Psoas muscle (tissue), 8 donors: ENCODE results near the gene PDIA5. TPM values are rescaled to one million over a fixed set of nuclear protein-coding genes. Genes with fewer than 3 reads are reported as not detected.

Experiments
- ATAC-seq, 4 donors: fragments of 200-7000 bp; cut with Tn5 transposase; one replicate each; pipeline ENCODE4 v1.9.1; 2020; ENCODE audit warnings: moderate library complexity in 3 of 4, mild to moderate bottlenecking in 2 of 4
- DNase-seq, 2 donors: peaks; one replicate each; pipeline ENCODE4 v3.0.0-alpha.2; 2020
- H3K27ac ChIP-seq: fragments of 200-600 bp; one replicate; pipeline ENCODE4 v1.8.0; 2022
- H3K27me3 ChIP-seq, 3 donors: fragments of 200-600 bp in 1 of 3; one replicate each; pipeline versions ENCODE4 v1.6.1 to v1.8.0; 2013 to 2022; ENCODE audit warnings: low read length in 2 of 3, mild to moderate bottlenecking in 2 of 3, moderate library complexity in 1 of 3; ENCODE audit not compliant: insufficient read depth in 3 of 3
- H3K36me3 ChIP-seq, 2 donors: fragments of 200-600 bp in 1 of 2; one replicate each; pipeline versions ENCODE4 v1.6.1 to v1.8.0; 2013 to 2022; ENCODE audit warnings: low read depth in 1 of 2, mild to moderate bottlenecking in 1 of 2, moderate library complexity in 1 of 2; ENCODE audit not compliant: insufficient read depth in 1 of 2
- H3K4me1 ChIP-seq: fragments of 200-600 bp; one replicate; pipeline ENCODE4 v1.8.0; 2022
- H3K4me3 ChIP-seq: fragments of 200-600 bp; one replicate; pipeline ENCODE4 v1.8.0; 2022; ENCODE audit warnings: mild to moderate bottlenecking
- H3K9me3 ChIP-seq: fragments of 200-600 bp; one replicate; pipeline ENCODE4 v1.8.0; 2022
- CTCF ChIP-seq: fragments of 200-600 bp; IDR thresholded peaks from one replicate; pipeline ENCODE4 v1.8.0; 2022; ENCODE audit warnings: antibody characterized with exemption
- WGBS, 3 donors: extraction: QIAGEN DNeasy Blood & Tissue Kit; methylation state at CpG; one replicate each; pipeline versions ENCODE4 v1.1.6 to v1.1.7; 2013; 5-methylcytosine and 5-hydroxymethylcytosine counted together
- intact Hi-C, 2 donors: fragments of 100-400 bp; cut with DNase I; formaldehyde crosslinking; loops; one replicate each; pipeline versions ENCODE4 v1.11.0 to v1.14.2; 2022
- polyA plus RNA-seq, 3 donors: library from polyadenylated mRNA; stranded (reverse); fragments of 200-250 nt; gene quantifications; one replicate each; pipeline ENCODE4 v1.2.3, GENCODE V29; 2013
- total RNA-seq, 4 donors: library from RNA; stranded (reverse); fragmentation: NEBNext Ultra II Directional in 2 of 4; extraction: Animal tissue kit (Norgen Biotek cat#: 25700) in 2 of 4; gene quantifications; one replicate each; pipeline versions ENCODE4 v1.2.1 to v1.2.4, GENCODE V29; 2021 to 2023
- donor health status: healthy with polysubstance abuse.
- donor health status: DM: no; HTN: no; CAD: no; lungs with moderate emphysema.
- donor health status: Bipolar disorder and iron deficiency.
- donor health status: healthy.
- donor health status: DM: yes; HTN: yes; CAD: no.
- donor health status: DM: no; HTN: no; CAD: no.
- donor health status: DM: no; HTN: no; CAD: no.
- donor health status: DM: yes; HTN: yes; CAD: no.

The PDIA5 gene
- total and polyA plus RNA-seq, 7 donors, result 2.9 to 6.4 (median 4.6) TPM

DNA sequence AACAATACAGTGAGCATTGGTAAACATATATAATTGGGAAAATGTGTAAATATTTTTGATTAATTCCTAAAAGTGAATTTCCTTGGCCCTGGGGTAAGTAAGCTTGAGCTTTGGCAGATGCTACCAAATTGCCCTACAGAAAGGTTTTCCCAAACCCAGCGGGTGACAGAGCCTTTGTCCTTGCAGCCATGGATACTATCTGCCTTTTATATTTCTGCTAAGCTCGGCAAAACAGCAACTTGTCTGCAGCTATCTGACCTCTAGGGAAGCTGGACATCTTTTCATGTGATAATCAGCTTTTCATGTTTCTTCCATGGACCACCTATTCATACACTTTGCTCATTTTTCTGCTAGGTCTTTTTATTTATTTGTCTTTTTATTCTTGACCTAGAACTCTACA, 70.2 kb downstream of the PDIA5 start:
- ATAC-seq, result no peak

DNA sequence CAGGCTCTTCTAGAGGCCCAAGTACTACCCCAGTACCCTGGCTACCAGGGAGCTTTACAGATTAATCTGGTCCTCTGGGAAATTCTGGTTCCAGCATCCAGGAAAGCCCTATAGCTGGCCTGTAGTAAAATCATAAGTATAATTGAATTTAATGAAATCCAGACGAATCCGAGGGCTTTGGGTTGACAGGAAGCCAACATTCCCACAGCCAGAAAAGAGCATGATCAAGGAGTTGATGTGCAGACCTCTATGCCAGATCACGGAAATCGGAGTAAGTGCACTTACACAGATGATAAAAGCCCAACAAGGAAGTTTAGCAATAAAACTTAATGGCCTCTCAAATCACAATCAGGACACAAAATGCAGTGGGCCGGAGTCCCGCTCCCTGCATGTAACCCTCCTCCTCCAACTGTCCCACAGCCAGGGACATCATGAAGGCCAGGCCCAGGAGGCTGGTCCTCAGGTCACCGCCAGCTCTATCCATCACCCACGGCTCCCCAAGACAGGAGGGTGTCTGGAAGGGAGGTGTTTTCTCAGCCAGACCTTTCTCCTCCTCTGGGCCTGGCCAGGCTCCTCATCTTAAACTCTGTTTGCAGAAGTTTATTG, 72.1 kb downstream of the PDIA5 start:
- Histone ChIP-seq H3K9me3 (no peaks in the 10 kb centered on the region), H3K4me1 (no peaks in the 10 kb centered on the region), H3K27ac (no peak overlapping the region), H3K4me3 (no peak overlapping the region), H3K27me3 (no peaks in the 10 kb centered on the region), H3K36me3 (peaks cover 0 to 3% of the 10 kb centered on the region in 2 donors)
- intact Hi-C loops, result no loop called here
- TF ChIP-seq CTCF, result no peak
- 72 to 90% (median 84%) methylated on average over 8 of the region's 8 CpGs for WGBS, 3 donors
- ATAC-seq (no peak), DNase-seq (no peak)

More for the DNA sequence above, 70.2 kb downstream of the PDIA5 start:
- no peak for TF ChIP-seq CTCF
- Histone ChIP-seq H3K4me1 (no peaks in the 10 kb centered on the region), H3K27me3 (no peaks in the 10 kb centered on the region), H3K27ac (no peak overlapping the region), H3K36me3 (peaks cover 0 to 9% of the 10 kb centered on the region in 2 donors), H3K4me3 (no peak overlapping the region), H3K9me3 (no peaks in the 10 kb centered on the region)
- intact Hi-C loops, result no loop called here
- no peak for DNase-seq
- 95 to 96% (median 95%) methylated on average over 2 of the region's 2 CpGs for WGBS, 3 donors

GRCh38 chr3:123139522-123139921, 72.7 kb downstream of the PDIA5 start:
- no peaks in the 10 kb centered on the region for H3K36me3 ChIP-seq

DNA sequence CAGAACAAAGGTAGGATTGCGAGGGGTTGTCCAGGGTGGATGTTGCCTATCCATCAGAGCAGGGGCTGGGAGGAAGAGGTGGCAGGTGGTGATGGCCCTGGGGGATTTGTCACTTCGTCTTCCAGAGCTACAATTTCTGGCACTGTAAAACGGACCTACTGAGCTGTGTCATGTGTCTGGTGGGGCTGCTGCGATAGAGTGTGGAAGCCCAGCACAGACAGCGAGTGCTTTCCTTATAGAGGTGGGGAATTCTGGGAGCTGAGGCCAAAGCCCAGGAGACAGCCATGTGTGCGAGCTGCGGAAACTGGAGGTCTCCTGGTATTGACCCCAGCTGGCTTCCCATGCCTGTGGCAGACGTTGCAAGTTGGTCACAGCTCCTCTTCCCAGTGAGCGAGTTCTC, 73.7 kb downstream of the PDIA5 start:
- H3K27ac ChIP-seq, result no peak overlapping the region
- H3K4me1 ChIP-seq, result no peaks in the 10 kb centered on the region
- no peak for DNase-seq
- H3K9me3 ChIP-seq, result no peaks in the 10 kb centered on the region
- H3K27me3 ChIP-seq, result no peaks in the 10 kb centered on the region
- TF ChIP-seq CTCF, result no peak
- intact Hi-C loops, result no loop called here
- no peak overlapping the region for H3K4me3 ChIP-seq
- 76 to 79% (median 78%) methylated on average over 9 of the region's 9 CpGs for WGBS, 3 donors
- H3K36me3 ChIP-seq, result peaks cover 0 to 8% of the 10 kb centered on the region in 2 donors
- peak in 1 of 4 donors; percentile 16 for ATAC-seq

More at GRCh38 chr3:123139522-123139921, 72.7 kb downstream of the PDIA5 start:
- DNase-seq (no peak), ATAC-seq (no peak)
- WGBS, 3 donors, result 75 to 76% (median 75%) methylated on average over 5 of the region's 5 CpGs
- Histone ChIP-seq H3K4me1 (no peaks in the 10 kb centered on the region), H3K9me3 (no peaks in the 10 kb centered on the region), H3K27ac (no peak overlapping the region), H3K4me3 (no peak overlapping the region), H3K27me3 (no peaks in the 10 kb centered on the region)
- intact Hi-C loops, result no loop called here
- TF ChIP-seq CTCF, result no peak

DNA sequence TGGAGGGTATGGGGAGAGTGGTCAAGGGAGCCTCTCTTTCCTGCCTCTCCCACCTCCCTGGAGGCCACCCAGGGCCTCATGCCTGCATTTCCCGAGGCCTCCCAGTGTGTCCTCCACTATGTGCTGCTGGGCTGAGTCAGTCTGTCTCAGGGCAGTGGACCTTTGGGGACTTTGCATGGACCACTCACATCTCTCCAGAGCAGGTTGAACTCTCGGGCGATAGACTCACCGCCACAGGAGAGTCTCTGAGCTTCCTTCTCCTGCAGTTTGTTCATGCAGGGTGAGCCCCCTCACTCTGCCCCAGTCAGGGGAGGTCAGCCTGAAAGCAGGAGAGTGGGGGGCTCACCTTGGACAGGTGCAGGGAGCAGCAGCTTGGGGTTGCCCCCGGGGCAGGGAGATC, 74.5 kb downstream of the PDIA5 start:
- no peaks in the 10 kb centered on the region for H3K4me1 ChIP-seq
- H3K9me3 ChIP-seq, result no peaks in the 10 kb centered on the region
- no peak for ATAC-seq
- 94 to 98% (median 95%) methylated on average over 5 of the region's 5 CpGs for WGBS, 3 donors
- H3K27ac ChIP-seq, result no peak overlapping the region
- DNase-seq, result no peak
- H3K27me3 ChIP-seq, result no peaks in the 10 kb centered on the region
- intact Hi-C loops, result no loop called here
- TF ChIP-seq CTCF, result no peak
- peaks cover 0 to 15% of the 10 kb centered on the region in 2 donors for H3K36me3 ChIP-seq
- H3K4me3 ChIP-seq, result no peak overlapping the region
